HFFc6 (cell line): ENCODE results near the gene TFAM. TPM values are rescaled to one million over a fixed set of nuclear protein-coding genes. Genes with fewer than 3 reads are reported as not detected.
A peak's percentile ranks its signal among the peaks of the same experiment; 100 is the strongest.

Source experiments
- DNase-seq: peaks from one replicate; pipeline ENCODE4 v3.0.0-alpha.2; 2018
- H3K27ac Mint-ChIP-seq: 2 replicates; pipeline ENCODE4 v1.8.0; 2020; ENCODE audit warnings: mild to moderate bottlenecking, mixed read lengths
- H3K27me3 Mint-ChIP-seq: 2 replicates; pipeline ENCODE4 v1.8.0; 2021; ENCODE audit warnings: mild to moderate bottlenecking, moderate library complexity, mixed read lengths; ENCODE audit not compliant: insufficient read depth
- H3K36me3 Mint-ChIP-seq: 2 replicates; pipeline ENCODE4 v1.8.0; 2021; ENCODE audit warnings: low read depth, mixed read lengths
- H3K4me1 Mint-ChIP-seq: 2 replicates; pipeline ENCODE4 v1.8.0; 2020; ENCODE audit warnings: low read depth, mixed read lengths
- H3K4me3 Mint-ChIP-seq: 2 replicates; pipeline ENCODE4 v1.8.0; 2020; ENCODE audit warnings: mild to moderate bottlenecking, moderate library complexity, mixed read lengths
- H3K9me3 Mint-ChIP-seq: 2 replicates; pipeline ENCODE4 v1.8.0; 2020; ENCODE audit warnings: mild to moderate bottlenecking, mixed read lengths
- total RNA-seq, 6 experiments: library from RNA; stranded (reverse); fragmentation: NEBNext Ultra II Directional; extraction: Animal tissue kit (Norgen Biotek cat#: 25700); gene quantifications; 2 replicates in 1 of 6; 3 replicates in 5 of 6; pipeline ENCODE4 v1.2.3, GENCODE V29; 2021
- TF ChIP-seq, protein P1 (sequence below): fragments of 200-600 bp; sonication (generic); IDR thresholded peaks from 2 replicates; pipeline ENCODE4 v1.5.0; 2021; ENCODE audit warnings: antibody characterized with exemption, mild to moderate bottlenecking

The TFAM gene
- total RNA-seq, 6 experiments from 2014 or later = 21.4 to 27.1 (median 26.0) TPM

DNA sequence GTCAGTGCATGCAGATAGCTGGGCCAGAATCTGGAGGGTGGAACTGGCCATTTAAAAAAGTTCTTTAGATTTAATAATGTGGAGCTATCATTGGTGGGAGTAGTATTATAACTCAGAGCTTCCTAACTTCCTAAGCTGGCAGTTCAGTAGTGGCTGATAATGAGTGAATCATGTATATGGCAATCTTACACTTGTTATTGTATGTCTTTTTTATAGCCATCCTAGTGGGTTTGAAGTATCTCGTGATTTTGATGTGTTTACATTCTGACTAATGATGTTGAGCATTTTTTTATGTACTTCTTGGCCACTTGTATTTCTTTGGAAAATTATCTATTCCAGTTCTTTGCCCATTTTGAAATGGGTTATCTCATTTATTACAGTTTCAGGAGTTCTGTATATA is 15.4 kb downstream of the TFAM start:
- H3K4me3 Mint-ChIP-seq = no peak overlapping the region
- TF ChIP-seq, protein P1, sequence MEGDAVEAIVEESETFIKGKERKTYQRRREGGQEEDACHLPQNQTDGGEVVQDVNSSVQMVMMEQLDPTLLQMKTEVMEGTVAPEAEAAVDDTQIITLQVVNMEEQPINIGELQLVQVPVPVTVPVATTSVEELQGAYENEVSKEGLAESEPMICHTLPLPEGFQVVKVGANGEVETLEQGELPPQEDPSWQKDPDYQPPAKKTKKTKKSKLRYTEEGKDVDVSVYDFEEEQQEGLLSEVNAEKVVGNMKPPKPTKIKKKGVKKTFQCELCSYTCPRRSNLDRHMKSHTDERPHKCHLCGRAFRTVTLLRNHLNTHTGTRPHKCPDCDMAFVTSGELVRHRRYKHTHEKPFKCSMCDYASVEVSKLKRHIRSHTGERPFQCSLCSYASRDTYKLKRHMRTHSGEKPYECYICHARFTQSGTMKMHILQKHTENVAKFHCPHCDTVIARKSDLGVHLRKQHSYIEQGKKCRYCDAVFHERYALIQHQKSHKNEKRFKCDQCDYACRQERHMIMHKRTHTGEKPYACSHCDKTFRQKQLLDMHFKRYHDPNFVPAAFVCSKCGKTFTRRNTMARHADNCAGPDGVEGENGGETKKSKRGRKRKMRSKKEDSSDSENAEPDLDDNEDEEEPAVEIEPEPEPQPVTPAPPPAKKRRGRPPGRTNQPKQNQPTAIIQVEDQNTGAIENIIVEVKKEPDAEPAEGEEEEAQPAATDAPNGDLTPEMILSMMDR = no peak
- peaks cover 28% of the 10 kb centered on the region for H3K4me1 Mint-ChIP-seq
- no peak overlapping the region for H3K27ac Mint-ChIP-seq
- 0 out of 2 replicates have a peak, but pooled peaks cover 17% of the 10 kb centered on the region for H3K36me3 Mint-ChIP-seq
- H3K9me3 Mint-ChIP-seq = no peaks in the 10 kb centered on the region
- no peaks in the 10 kb centered on the region for H3K27me3 Mint-ChIP-seq
- peak; percentile 57 for DNase-seq

DNA sequence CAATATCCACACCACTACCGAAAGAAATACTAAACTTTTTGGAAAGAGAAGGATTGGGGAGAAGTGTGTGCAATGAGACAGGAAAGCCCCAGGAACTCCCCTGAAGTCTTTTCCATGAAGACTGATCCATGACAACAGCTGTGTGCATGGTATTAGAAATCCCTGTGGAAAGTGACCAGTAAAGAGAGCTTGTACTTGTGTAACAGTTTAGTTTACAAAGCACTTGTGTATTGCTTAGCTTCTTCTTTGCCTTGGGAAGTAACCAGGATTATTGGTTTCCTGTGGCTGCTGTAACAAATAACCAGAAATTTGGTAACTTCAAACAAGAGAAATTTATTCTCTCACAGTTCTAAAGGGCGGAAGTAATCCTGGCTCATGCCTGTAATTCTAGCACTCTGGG is 18.8 kb downstream of the TFAM start:
- no peak overlapping the region for H3K27ac Mint-ChIP-seq
- H3K36me3 Mint-ChIP-seq = 0 out of 2 replicates have a peak, but pooled peaks cover 8% of the 10 kb centered on the region
- H3K4me1 Mint-ChIP-seq = peaks cover 31% of the 10 kb centered on the region
- DNase-seq = no peak
- H3K9me3 Mint-ChIP-seq = no peaks in the 10 kb centered on the region
- H3K27me3 Mint-ChIP-seq = no peaks in the 10 kb centered on the region
- H3K4me3 Mint-ChIP-seq = no peak overlapping the region
- TF ChIP-seq, protein P1 = no peak

DNA sequence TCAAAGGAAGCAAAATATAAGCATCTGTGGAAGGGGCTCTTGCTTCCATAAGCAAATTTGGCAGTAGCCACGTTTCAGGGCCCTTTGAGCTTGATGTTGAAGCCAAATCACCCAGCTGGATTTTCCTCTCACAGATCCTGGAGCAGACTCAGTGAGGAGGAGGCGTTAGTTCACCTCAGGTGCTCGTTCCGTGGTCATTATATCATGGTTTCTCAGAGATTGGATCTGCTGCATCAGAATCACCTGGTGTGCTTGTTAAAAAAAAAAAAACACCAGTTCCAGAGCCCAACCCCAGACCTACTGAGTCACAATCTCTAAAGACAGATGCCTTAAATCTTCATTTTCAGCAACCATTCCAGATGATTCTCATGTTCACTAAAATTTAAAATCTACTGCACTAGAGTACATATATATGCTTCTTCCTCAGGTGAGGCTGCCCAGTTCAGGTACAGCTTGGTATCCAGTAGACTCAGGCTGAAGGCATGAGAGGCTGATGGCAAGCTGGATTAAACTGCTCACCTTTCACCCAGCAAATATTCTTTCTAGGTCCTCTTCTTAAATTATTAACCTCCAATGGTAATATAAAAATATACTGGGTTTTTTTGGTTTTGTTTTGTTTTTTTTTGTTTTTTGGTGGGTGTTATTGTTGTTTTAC is 24.9 kb downstream of the TFAM start:
- no peaks in the 10 kb centered on the region for H3K27me3 Mint-ChIP-seq
- DNase-seq = no peak
- peaks cover 41% of the 10 kb centered on the region for H3K4me1 Mint-ChIP-seq
- no peaks in the 10 kb centered on the region for H3K9me3 Mint-ChIP-seq
- TF ChIP-seq, protein P1 = no peak
- no peak overlapping the region for H3K27ac Mint-ChIP-seq
- H3K4me3 Mint-ChIP-seq = no peak overlapping the region
- no peaks in the 10 kb centered on the region for H3K36me3 Mint-ChIP-seq

DNA sequence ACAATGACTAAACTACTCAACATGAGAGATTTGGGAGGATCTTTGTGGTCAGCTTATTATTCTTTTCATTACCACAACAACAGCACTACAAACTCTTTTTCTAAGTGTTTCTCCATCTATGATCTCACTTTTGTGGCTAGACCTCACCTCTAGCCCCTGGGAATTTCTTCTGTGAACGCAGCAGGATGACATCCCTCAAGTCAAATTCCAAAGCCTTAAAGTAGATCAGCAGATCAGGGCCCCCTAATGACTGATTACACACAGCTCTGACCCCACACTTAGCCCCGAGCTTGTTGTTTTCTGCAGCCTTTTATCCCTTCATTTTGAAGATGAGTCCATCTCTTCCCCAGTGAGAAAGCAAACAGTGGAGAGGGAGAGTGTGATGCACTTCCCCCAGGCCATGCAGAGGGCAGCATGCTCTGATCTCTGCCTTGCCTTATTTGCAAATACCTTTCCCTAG is 27.3 kb downstream of the TFAM start:
- Mint-ChIP-seq H3K27ac (peak overlapping the region; percentile 75), H3K27me3 (no peaks in the 10 kb centered on the region), H3K4me1 (peaks cover 42% of the 10 kb centered on the region), H3K36me3 (no peaks in the 10 kb centered on the region), H3K4me3 (peak overlapping the region; percentile 0; the same call in 1 of the 2 replicates), H3K9me3 (no peaks in the 10 kb centered on the region)
- TF ChIP-seq, protein P1 = peak; percentile 46; the same call in 1 of the 2 replicates
- DNase-seq = peak; percentile 89

DNA sequence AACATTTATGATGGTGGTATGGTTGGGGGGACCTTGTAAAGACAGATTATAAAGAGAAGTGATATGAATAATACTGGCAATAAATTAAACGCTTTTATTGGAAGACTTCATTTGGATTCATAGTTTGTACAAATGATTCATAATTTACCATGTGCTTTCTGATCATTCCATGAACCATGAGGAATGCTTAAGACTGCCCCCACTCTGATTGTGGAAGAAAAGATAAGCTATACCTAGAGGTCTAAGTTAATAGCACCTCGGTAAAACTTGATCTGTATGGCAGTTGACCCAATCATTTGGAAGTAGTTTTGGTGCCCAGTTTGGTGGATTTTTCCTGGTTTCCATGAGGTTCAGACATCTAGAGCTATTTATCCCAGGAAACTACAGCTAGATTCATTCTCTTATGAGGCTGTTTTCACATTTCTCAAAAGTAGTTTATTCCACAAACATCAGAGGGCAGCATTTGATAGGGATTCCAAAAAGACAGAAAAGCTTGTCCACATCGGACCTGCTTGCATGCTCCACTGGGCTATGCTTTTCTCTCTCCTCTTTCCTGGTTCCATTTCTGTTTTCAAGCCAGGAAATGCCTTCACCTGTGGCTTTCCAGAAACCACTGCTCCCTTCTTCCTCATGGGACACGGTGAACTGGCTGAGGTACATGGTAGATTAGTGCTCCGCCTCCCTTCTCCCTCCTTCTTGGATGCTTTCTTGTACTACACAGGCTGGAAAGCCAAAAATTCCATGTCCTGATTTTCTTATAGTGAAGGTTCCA is 29.2 kb downstream of the TFAM start:
- peaks cover 34% of the 10 kb centered on the region for H3K4me1 Mint-ChIP-seq
- H3K4me3 Mint-ChIP-seq = 0 out of 2 replicates have a peak overlapping the region, but pooled peaks have one; percentile 13
- H3K27me3 Mint-ChIP-seq = no peaks in the 10 kb centered on the region
- H3K27ac Mint-ChIP-seq = peak overlapping the region; percentile 62
- H3K36me3 Mint-ChIP-seq = no peaks in the 10 kb centered on the region
- H3K9me3 Mint-ChIP-seq = peaks cover 12% of the 10 kb centered on the region; the same call in 1 of the 2 replicates
- DNase-seq = peak; percentile 84
- TF ChIP-seq, protein P1 = peak; percentile 81
